Uterus (tissue), 4 donors: ENCODE results near the gene KCNIP1. TPM values are rescaled to one million over a fixed set of nuclear protein-coding genes. Genes with fewer than 3 reads are reported as not detected.

Source experiments
- DNase-seq, 2 donors: peaks; one replicate each; pipeline ENCODE4 v3.0.0-alpha.2; 2019 to 2020
- H3K27ac ChIP-seq, 2 donors: fragments of 200-600 bp; sonication (generic); 1 replicate in 1 of 2; 2 replicates in 1 of 2; pipeline ENCODE4 v1.5.1; 2016 to 2018
- H3K27me3 ChIP-seq, 2 donors: fragments of 200-600 bp; sonication (generic); one replicate each; pipeline ENCODE4 v1.5.1; 2018 to 2019; ENCODE audit warnings: control low read depth in 1 of 2
- H3K36me3 ChIP-seq, 2 donors: fragments of 200-600 bp; sonication (generic); one replicate each; pipeline ENCODE4 v1.5.1; 2019; ENCODE audit warnings: control low read depth in 1 of 2
- H3K4me1 ChIP-seq, 2 donors: fragments of 200-600 bp; sonication (generic); one replicate each; pipeline ENCODE4 v1.5.1; 2018 to 2019; ENCODE audit warnings: control low read depth in 1 of 2
- H3K4me3 ChIP-seq, 2 donors: fragments of 200-600 bp; sonication (generic); 1 replicate in 1 of 2; 2 replicates in 1 of 2; pipeline ENCODE4 v1.5.1; 2018 to 2019; ENCODE audit warnings: mild to moderate bottlenecking in 1 of 2
- H3K9me3 ChIP-seq, 2 donors: fragments of 200-600 bp; sonication (generic); one replicate each; pipeline ENCODE4 v1.5.1; 2019; ENCODE audit warnings: control low read depth in 1 of 2
- CTCF ChIP-seq, 4 experiments: fragments of 200-600 bp in 2 of 4; fragments of 450-650 bp in 2 of 4; sonication (generic) in 2 of 4; IDR thresholded peaks; one replicate each; pipeline ENCODE4 v1.5.1; 2016 to 2019; ENCODE audit warnings: antibody characterized with exemption in 4 of 4, mild to moderate bottlenecking in 2 of 4, moderate library complexity in 1 of 4
- POLR2A ChIP-seq, 2 donors: fragments of 450-650 bp; IDR thresholded peaks; one replicate each; pipeline ENCODE4 v1.6.1; 2016; ENCODE audit warnings: antibody characterized with exemption in 2 of 2, mild to moderate bottlenecking in 1 of 2, moderate library complexity in 1 of 2
- intact Hi-C: fragments of 100-400 bp; cut with DNase I; formaldehyde crosslinking; loops from one replicate; pipeline ENCODE4 v1.15.1; 2023; ENCODE audit warnings: low total_unique reads
- total RNA-seq, 4 donors: library from RNA; depleted of rRNA in 3 of 4; stranded (reverse); fragments of >200 nt in 3 of 4; gene quantifications; one replicate each; pipeline versions ENCODE4 v1.1.0 to v1.2.4, GENCODE V29; 2014 to 2023
- donor health status: DM: yes; HTN: yes; CAD: no.

The KCNIP1 gene
- total RNA-seq, 4 donors from 2014 or later: 1.3 to 7.0 (median 3.9) TPM

GRCh38 chr5:170483701-170484458 lies 19.9 kb upstream of the KCNIP1 start:
- no peaks in the 10 kb centered on the region for H3K9me3 ChIP-seq
- no peak for TF ChIP-seq POLR2A (IDR thresholded peaks at IDR 0.05)
- TF ChIP-seq CTCF (IDR thresholded peaks at IDR 0.05): no peak

DNA sequence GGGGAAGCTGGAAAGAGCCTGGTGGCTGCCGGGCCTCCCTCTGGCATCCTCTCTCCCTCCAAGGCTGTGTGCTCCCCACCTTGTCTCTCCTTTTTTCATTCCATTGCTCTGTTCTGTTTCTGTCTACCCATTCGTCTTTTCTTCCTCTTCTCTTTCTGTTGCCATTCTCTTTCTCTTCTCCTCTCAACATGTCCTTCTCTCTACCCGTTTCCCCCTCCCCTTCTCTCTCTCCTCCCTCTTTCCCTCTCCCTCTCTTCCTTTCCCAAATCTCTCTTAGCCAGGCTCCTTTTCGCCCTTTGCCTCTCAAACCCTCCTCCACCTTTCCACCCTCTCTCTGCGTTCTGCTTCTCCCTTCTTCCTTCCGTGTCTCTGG lies 19.4 kb upstream of the KCNIP1 start:
- TF ChIP-seq POLR2A (IDR thresholded peaks at IDR 0.05) (no peak), CTCF (IDR thresholded peaks at IDR 0.05) (no peak)
- intact Hi-C loops: no loop called here
- Histone ChIP-seq H3K4me1 (no peaks in the 10 kb centered on the region), H3K27ac (no peak overlapping the region), H3K4me3 (no peak overlapping the region), H3K9me3 (no peaks in the 10 kb centered on the region), H3K36me3 (no peaks in the 10 kb centered on the region), H3K27me3 (no peaks in the 10 kb centered on the region)
- DNase-seq: no peak

More at GRCh38 chr5:170483701-170484458, 19.9 kb upstream of the KCNIP1 start:
- Histone ChIP-seq H3K4me1 (no peaks in the 10 kb centered on the region), H3K27ac (no peak overlapping the region), H3K27me3 (no peaks in the 10 kb centered on the region), H3K36me3 (no peaks in the 10 kb centered on the region), H3K4me3 (no peak overlapping the region)
- intact Hi-C loops: no loop called here
- no peak for DNase-seq

- no peaks in the 10 kb centered on the region for H3K36me3 ChIP-seq
- H3K27ac ChIP-seq: no peak overlapping the region
- TF ChIP-seq CTCF (IDR thresholded peaks at IDR 0.05): no peak
- no peak for TF ChIP-seq POLR2A (IDR thresholded peaks at IDR 0.05)
- DNase-seq: no peak
- H3K9me3 ChIP-seq: no peaks in the 10 kb centered on the region
- no peaks in the 10 kb centered on the region for H3K27me3 ChIP-seq
- H3K4me3 ChIP-seq: no peak overlapping the region
- H3K4me1 ChIP-seq: no peaks in the 10 kb centered on the region
- intact Hi-C loops: no loop called here
Measured at GRCh38 chr5:170484847-170485615, 18.8 kb upstream of the KCNIP1 start.

DNA sequence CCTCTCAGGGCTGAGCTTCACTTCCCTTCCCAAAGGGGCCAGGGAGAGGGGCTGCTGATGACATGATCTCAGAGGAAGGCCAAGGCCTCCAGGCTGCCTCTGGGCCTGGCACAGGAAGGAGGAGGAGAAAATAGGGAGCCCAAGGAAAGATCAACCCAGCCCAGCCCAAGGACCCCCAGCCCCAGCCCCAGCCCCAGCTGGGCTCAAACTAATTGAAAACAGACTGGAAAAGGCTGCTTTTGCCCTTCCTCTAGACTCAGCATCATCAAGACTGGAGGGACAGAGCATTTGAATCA lies 18.3 kb upstream of the KCNIP1 start:
- TF ChIP-seq CTCF (IDR thresholded peaks at IDR 0.05): no peak
- no peak for TF ChIP-seq POLR2A (IDR thresholded peaks at IDR 0.05)
- Histone ChIP-seq H3K27me3 (no peaks in the 10 kb centered on the region), H3K4me1 (no peaks in the 10 kb centered on the region), H3K9me3 (no peaks in the 10 kb centered on the region), H3K4me3 (no peak overlapping the region), H3K27ac (no peak overlapping the region), H3K36me3 (no peaks in the 10 kb centered on the region)
- intact Hi-C loops: no loop called here
- no peak for DNase-seq

DNA sequence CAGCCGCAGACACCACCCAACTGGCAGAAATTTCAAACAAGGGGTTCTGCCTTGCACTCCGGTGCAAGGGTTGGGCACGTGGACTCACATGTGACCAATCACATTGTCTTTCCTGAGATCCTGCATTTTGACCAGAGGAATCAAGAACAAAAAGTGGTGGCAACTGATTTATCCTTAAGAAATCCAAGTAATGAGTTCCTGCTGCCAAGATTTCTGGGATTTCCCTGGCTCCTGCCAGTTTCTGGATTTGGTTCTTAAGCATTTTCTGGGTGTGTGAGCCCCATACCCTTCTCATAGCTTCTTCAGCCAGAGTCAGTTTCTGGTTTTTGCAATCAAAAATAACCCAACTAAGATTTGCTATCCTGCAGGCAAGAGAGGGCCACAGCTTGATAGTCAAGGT lies 17.4 kb upstream of the KCNIP1 start:
- TF ChIP-seq CTCF (IDR thresholded peaks at IDR 0.05) (no peak), POLR2A (IDR thresholded peaks at IDR 0.05) (no peak)

More for the DNA sequence above, 17.4 kb upstream of the KCNIP1 start:
- Histone ChIP-seq H3K4me3 (no peak overlapping the region), H3K27me3 (no peaks in the 10 kb centered on the region), H3K27ac (no peak overlapping the region), H3K4me1 (no peaks in the 10 kb centered on the region), H3K9me3 (no peaks in the 10 kb centered on the region), H3K36me3 (no peaks in the 10 kb centered on the region)
- no peak for DNase-seq
- intact Hi-C loops: no loop called here
